Dedifferentiated amniotic fluid mesenchymal stem cell (primary cell): ENCODE results near the gene HDAC6.
"Not testable (repeated sequence)": the region's sequence is repeated elsewhere in the genome, so short reads cannot be mapped to it uniquely, and the experiment has no call there.

ENCODE experiments used
- DNase-seq: peaks from one replicate; pipeline ENCODE4 v3.0.0-alpha.2; 2016; ENCODE audit errors: extremely low spot score

Gene HDAC6

GRCh38 chrX:48789366-48790220, 12.3 kb upstream of the HDAC6 start:
- DNase-seq: no peak

GRCh38 chrX:48790477-48790876, 11.4 kb upstream of the HDAC6 start:
- DNase-seq: no peak

GRCh38 chrX:48791063-48791820, 10.6 kb upstream of the HDAC6 start:
- DNase-seq: no peak

- no peak for DNase-seq
These were observed 9.6 kb upstream of the HDAC6 start for GRCh38 chrX:48792219-48792618.

- DNase-seq: no peak
These were observed 7.9 kb upstream of the HDAC6 start for GRCh38 chrX:48793935-48794334.

- no peak for DNase-seq
These were observed 7.4 kb upstream of the HDAC6 start for GRCh38 chrX:48794340-48794910.

GRCh38 chrX:48794911-48795515, 6.9 kb upstream of the HDAC6 start:
- no peak for DNase-seq

GRCh38 chrX:48798318-48798717, 3.5 kb upstream of the HDAC6 start:
- DNase-seq: no peak

- DNase-seq: no peak
These were observed 1.1 kb upstream of the HDAC6 start for GRCh38 chrX:48800574-48801279.

GRCh38 chrX:48802089-48802904, 430 bp downstream of the HDAC6 start:
- DNase-seq: peak; percentile 34

- DNase-seq: no peak
These were observed 986 bp downstream of the HDAC6 start for GRCh38 chrX:48802905-48803200.

GRCh38 chrX:48806081-48806480, 4.2 kb downstream of the HDAC6 start:
- DNase-seq: no peak

GRCh38 chrX:48813644-48814043, 11.8 kb downstream of the HDAC6 start:
- DNase-seq: no peak

- DNase-seq: no peak
These were observed 12.9 kb downstream of the HDAC6 start for GRCh38 chrX:48814722-48815121.

GRCh38 chrX:48815266-48815665, 13.4 kb downstream of the HDAC6 start:
- DNase-seq: no peak

GRCh38 chrX:48816014-48816810, 14.3 kb downstream of the HDAC6 start:
- DNase-seq: no peak

- DNase-seq: no peak
These were observed 16.2 kb downstream of the HDAC6 start for GRCh38 chrX:48818098-48818497.

- no peak for DNase-seq
These were observed 17.0 kb downstream of the HDAC6 start for GRCh38 chrX:48818866-48819265.

- not testable (repeated sequence) for DNase-seq
These were observed 17.5 kb downstream of the HDAC6 start for GRCh38 chrX:48819394-48819793.

GRCh38 chrX:48823053-48823452, 21.2 kb downstream of the HDAC6 start:
- DNase-seq: no peak
